Effector CD8-positive, alpha-beta T cell (primary cell): ENCODE data around the gene RPP30.
"Not testable (repeated sequence)": the region's sequence is repeated elsewhere in the genome, so short reads cannot be mapped to it uniquely, and the experiment has no call there.

ENCODE experiments used
- DNase-seq: peaks from one replicate; lab custom pipeline; 2025; lab: John Stamatoyannopoulos, UW

The RPP30 gene

DNA sequence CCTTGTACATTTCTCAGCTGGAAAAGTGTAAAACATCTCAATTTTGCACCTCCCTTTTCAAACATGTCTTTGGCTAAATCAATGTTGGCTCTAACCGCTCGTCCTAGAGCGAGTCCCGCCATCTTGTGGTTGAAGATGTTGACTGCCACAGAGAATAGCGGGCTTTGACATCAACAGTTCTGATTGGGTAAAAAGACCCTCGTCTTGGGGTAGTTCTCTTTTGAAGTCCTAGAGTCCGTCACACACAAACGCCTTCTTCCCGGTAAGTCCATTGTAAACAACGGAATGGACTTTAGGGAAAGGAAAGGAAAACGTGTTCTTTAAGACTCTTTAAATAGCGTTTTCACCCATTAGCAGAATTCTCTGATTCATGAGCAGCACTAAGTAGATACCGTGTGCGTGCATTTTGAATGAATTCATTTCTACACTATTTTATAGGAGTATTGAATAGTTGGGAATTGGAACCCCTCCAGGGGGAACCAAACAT is 452 bp upstream of the RPP30 start:
- peak; percentile 1 for DNase-seq

DNA sequence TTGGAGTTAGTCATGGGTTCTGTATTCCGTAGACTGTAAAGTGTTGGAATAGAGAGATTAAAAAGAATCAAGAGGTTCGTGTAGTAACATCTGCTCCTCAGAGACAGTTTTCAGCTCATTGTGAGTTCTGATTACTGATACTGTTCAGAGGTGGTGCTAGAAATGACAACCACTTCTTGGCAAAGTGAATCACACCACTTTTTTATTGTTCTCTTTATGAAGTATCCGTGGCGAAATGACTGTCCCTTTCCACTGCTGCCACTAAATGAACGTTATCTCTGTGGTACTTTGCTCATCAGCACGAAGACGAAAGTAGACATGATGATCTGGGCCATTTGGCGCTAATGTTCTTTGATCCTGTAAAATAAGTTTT is 860 bp downstream of the RPP30 start:
- DNase-seq, result no peak

DNA sequence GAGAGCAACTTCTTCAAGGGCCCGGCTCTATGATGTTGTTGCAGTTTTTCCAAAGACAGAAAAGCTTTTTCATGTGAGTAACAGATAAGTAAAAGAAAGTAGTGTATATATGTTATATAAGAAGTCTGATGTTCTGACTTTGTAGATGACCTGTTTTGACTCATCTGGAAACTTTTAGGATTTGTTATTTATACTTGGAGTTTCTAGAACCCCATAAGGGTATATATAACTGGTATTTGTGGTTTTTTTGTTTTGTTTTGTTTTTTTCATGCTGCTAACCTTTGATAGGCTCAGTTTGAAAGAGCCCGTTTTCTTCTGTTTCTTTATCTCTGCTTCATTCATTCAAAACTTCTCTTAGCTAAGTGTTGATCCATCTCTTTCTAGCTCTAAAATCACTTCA is 7.3 kb downstream of the RPP30 start:
- no peak for DNase-seq

DNA sequence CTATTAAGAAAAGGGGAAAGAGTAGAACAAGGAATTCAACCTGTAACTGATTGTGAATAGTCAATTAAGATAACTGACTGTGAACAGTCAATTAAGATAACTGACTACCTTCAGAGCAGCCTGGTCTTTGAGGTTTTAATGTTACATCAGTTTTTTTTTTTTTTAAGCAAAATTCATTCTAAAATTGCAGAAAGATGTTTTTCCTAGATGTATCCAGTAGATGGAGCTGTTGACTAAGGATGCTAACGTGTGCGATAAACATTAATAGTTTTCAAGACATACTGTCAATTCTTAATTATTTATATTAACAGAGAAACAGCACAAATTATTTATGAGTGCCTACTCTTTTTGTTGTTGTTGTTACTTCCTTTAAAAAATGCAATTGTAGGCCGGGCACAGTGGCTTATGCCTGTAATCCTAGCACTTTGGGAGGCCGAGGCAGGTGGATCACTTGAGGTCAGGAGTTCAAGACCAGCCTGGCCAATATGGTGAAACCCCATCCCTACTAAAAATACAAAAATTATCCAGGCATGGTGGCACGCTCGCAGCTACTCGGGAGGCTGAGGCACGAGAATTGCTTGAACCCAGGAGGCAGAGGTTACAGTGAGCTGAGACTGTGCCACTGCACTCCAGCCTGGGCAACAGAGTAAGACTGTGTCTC is 8.4 kb downstream of the RPP30 start:
- not testable (repeated sequence) for DNase-seq

DNA sequence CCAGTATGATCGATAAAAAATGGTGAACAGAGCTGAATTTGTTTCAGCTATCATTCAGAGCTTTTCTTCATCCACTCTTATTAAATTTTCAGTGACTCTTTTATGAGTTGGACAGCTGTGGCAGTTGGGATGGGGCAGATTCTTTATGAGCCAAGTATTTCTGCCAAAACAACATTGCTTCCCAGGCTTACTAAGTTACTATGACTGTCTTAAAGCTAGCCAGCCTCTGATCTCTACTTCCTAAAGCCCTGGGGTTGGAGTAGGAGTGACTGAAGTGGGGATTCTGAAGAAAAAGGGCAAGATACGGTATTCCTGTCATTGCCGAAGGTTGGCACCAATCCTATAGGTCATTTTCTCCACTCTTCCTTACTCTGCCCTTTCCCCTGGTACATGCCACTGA is 12.7 kb downstream of the RPP30 start:
- DNase-seq, result no peak

DNA sequence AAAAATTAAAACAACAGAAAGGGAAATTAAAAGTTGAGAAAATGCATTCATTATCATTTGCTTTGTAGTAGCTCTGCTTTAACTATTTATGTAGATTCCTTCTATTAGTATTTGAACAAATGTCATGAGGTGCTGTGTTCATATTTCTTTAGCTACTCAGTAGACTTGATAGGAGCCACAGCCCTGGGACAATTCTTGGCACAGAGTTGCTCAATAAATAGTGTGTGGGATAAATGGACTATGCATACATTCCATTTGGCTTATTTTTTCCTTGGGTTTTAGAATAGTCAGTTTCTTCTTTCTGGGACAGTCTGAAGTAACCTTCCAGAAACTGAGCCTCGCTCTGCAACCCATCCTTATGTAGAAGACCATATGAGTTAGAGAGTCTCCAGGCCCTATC is 13.4 kb downstream of the RPP30 start:
- DNase-seq, result no peak

DNA sequence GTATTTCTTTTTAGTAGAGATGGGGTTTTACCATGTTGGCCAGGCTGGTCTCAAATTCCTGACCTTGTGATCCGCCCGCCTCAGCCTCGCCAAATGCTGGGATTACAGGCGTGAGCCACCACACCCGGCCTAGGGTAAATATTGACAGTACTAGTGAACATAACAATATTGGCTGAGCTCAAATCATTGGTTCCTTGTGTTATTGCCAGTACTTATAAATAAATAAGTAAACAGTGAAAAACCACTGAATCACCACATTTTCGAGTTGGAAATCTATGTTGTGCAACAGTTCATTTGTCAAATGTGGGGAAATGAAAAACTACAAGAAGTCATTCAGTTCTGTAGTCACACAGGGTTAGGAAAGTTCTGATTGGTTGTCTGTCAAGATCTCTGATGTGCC is 15.8 kb downstream of the RPP30 start:
- DNase-seq, result no peak

DNA sequence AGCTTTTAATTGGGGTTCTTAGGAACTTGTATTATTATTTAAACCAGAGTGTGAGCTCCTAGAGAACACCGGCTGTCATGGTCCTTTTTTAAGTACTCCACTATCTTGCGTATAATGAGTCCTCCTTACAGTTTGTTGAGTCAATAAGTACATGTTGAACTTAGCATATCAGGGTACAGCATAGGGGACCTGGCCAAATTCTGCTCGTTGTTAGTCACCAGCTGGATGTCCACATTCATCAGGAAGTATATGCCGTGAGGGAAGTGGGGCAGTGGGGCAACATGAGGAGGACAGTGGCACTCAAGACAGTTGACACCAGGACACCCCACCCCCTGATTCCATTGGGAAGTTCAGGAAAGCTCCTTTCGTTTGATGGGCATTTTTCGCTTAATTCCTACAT is 16.6 kb downstream of the RPP30 start:
- DNase-seq, result no peak

DNA sequence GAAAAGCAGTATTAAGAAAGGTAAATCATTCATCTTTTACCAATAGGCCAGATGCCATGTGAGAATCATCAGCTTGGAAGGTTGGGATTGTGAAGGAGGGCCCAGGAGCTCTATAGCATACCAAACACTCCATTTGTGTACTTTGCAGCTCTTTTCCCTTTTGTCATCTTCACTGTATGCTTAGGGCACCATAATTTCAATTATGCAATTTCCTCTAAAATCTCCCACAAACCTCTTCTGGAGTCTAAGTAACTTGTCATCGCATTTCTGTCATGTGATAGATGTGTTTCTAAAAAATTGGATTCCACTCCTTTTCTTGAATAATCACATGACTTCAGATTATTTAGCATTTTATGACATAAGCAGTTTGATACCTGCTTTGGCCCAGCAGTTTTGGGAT is 17.9 kb downstream of the RPP30 start:
- DNase-seq, result no peak

DNA sequence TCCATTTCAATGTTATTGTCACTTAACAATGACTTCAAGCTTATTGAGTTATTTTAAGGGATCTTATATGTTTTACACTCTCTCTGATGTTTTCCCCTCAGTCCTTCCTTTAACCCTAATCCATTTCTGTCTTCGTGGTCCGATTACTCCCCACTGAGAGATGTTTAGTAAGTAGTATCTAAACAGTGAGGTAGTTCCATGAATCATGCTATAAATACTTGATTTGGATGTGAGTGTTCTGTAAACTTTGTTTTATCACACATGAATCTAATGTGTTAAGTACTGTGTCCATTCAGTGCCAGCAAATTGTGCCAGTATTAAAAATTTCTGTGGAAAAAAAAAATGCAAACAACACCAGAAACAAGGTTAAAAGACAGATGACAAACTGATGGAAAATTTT is 18.6 kb downstream of the RPP30 start:
- no peak for DNase-seq

DNA sequence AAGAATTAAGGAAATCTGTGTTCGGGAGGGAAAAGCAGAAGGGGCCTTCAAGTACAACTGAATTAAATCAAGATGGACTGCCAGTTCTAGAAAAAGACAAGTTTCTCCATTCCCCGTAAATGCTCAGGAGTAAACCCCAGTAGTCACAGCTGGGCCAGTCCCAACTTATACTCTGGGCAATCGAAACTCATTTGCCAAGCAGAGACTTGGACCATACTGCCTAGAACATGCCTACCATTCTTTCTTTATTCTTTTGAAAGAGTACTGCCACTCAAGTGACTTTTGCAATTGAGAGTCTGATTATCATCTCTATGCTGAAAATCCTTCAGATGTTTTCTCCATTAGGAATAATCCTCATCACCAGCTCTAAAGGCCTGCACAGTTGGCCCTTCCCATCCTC is 21.4 kb downstream of the RPP30 start:
- DNase-seq, result no peak

DNA sequence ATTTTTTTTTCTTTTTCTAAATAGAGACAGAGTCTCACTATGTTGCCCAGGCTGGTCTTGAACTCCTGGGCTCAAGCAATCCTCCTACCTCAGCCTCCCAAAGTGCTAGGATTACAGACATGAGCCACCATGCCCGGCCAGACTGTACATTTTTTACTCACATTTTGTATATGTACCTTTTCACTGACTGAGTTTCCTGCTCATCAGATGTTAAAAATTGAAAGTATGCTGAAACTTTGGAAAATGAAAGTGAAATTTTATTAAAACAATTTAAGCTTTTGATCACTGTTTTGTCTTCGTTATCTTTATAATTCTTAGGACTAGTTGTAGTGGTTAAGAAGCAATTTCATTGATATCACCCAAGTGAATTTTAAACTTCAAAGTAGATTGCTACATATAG is 25.1 kb downstream of the RPP30 start:
- not testable (repeated sequence) for DNase-seq

DNA sequence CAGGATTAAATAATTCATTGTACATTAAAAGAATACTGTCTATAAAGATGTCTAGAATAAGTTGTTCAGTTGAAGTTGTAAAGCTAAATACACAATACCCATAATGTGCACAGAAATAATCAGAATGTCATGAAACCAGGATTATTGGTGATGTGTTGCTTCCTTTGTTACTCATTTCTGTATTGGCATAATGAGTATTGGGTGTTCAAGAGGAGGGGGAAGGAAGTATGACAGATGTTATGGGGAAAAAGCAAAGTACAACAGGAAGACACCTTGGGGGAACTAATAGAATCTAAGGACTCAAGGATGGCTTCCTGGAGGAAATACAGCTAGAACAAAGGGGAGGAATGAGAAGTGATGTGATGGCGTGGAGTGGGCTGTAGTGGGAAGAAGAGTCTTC is 34.2 kb downstream of the RPP30 start:
- DNase-seq, result no peak

DNA sequence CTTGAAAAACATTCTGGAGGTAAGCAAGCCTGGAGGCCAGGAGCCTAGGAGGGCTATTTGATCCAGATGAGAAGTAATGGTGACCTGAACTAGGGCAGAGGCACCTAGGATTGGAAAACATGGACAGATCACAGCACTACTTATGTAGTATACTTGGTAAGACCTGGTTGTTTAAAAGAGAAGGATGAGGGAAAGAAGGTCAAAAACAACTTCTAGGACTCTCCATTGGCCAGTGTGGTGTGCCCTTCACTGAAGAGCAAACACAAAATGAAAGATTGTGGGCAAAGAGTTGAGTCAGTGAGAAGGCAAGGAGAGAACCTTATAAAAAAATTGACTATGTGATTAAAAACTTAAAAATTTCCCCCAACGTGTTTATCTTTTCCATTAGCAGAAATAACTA is 34.8 kb downstream of the RPP30 start:
- DNase-seq, result no peak

DNA sequence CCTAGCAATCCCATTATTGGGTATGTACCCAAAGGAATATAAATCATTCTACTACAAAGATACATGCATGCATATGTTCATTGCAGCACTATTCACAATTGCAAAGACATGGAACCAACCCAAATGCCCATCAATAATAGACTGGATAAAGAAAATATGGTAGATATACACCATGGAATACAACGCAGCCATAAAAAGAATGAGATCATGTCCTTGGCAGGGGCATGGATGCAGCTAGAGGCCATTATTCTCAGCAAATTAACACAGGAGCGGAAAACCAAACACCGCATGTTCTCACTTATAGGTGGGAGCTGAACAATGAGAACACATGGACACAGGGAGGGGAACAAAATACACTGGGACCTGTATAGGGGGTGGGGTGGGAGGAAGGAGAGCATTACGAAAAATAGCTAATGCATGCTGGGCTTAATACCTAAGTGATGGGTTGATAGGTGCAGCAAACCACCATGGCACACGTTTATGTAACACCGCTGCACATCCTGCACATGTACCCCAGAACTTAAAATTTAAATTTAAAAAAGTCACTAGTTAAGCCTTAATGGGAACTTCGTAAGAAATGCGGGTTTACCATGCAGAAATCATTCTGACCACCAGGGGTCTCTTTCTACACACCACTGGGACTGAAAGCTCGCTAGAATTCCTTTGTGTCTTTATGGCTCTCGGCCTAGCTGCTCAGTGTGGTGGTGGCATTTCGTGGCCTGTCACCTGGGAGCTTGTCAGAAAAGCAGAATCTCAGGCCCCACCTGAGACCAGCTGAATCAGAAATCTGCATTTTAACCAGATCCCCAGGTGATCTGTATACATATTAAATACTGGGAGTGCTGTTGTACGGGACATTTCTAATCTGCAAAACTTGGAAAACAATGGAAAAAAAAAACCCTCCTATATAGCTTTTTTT is 39.6 kb downstream of the RPP30 start:
- peak; percentile 16 for DNase-seq

DNA sequence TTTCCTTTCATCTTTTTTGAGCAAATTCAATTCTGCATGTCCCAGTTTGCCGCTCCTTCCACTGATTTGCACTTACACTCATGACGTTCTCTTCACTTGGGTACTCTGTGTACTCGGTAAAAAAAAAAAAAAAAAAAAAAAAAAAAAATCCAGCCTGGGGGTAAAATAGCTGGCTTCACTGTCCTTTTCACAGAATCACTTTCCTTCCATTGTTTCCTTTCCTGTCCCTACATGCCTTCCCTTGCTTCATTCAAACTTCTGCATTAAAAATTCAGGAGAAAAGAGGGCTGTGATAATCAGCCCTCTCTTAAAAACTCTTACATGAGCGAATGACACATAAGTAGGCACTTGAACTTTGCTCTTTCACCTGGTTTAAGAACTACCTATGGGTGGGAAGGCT is 40.4 kb downstream of the RPP30 start:
- no peak for DNase-seq

DNA sequence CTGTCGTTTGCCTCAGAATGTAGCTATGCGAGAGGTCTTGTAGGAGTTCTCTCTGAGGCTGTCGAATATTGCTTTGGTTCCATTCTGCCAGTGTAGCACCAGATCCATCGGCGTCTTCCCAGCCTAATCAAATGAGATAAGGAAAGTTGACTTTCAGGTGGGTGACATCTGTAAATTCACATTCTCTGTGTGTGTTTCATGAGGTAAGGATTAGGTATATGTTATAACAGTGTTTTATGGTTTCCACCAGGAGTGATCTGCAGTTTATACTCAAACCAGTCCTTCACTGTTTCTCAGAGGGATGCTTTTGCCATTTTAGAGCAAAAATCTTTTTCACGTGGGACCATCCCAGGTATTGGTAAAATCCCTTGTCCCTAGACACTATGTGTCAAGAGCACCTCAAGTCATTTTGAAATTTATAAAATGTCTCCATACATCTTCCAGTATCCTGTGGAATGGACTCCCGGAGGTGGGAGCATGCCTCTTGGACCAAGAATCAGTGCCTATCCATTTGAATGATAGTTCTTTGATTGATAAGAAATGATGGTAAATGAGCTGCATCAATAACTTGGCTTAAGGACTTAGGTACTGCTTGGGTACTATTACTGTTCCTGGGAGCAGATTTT is 41.2 kb downstream of the RPP30 start:
- DNase-seq, result no peak

DNA sequence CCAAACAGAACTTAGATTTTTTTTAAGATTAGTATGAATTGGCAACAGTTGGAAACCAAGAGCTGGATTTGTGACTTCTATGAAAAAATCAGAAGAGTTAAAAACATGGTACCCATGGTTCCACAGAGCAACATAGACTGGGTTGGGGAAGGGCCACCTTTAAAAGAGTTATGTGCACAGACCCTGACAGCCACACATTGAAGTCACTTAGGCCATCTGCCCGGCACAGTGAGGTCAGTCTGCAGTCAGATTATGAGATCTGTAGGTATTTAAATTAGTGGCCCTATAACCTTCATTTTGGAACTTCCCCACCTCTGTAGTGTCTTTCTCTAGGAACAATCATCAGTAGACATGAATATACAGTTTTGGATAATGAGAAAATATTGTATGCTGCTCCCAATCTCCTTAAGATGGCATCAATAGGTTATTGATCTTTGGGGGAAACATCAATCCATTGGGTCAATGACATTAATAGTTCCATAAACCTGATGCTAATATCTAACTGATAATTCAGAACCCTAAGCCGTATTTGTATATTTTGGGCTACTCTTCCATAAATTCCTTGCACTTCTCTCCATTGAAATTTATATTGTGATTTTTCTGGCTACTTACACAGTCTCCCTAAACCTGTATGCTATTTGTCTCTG is 42.1 kb downstream of the RPP30 start:
- DNase-seq, result no peak

DNA sequence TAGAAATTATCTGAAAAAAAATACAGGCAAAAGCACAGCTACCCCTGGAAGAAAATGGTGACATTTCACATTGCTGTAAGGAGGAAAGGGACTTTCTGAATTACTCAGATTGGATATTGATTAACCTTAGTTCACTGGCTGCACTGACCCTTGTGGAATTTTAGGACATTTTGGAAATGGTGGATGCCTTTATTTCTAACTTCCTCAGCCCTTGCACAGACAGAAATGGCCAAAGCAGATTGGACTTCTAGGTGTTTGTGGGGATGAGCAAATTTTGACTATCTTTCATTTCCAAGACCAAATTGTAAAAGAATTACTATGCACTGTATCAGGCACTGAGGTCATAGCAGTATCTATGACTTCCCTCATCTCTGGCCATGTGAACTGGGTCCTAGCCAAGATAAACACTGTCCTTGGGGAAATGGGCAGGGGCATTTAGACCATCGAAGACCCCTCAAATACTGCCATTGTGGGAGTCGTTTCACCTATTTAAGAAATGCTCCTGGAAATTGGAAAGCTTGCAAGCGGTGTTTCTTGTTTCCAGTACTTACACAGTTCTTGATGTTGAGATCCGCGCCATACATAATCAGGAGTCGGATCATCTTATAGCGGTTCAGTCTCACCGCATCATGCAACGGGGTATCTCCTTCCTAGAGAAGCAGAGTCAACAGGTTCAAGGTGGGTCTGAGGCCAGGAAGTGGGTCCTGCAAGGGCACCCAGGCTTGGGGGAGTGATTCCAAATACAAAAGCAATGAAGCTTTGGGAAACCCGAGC is 43.4 kb downstream of the RPP30 start:
- no peak for DNase-seq

DNA sequence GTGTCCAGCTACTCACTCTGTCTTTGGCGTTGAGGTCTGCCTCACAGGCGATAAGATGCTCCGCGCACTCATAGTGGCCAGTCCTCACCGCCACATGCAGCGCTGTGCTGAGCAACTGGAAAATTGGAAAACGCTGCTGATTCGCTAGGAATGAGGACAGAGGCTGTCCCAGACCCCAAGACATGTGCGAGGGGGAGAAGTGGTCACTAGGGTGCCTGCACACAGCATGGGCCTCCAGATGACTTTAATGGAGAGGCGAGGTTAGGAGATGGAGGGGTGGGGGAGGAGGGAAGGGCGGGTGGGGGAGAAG is 43.9 kb downstream of the RPP30 start:
- DNase-seq, result no peak

DNA sequence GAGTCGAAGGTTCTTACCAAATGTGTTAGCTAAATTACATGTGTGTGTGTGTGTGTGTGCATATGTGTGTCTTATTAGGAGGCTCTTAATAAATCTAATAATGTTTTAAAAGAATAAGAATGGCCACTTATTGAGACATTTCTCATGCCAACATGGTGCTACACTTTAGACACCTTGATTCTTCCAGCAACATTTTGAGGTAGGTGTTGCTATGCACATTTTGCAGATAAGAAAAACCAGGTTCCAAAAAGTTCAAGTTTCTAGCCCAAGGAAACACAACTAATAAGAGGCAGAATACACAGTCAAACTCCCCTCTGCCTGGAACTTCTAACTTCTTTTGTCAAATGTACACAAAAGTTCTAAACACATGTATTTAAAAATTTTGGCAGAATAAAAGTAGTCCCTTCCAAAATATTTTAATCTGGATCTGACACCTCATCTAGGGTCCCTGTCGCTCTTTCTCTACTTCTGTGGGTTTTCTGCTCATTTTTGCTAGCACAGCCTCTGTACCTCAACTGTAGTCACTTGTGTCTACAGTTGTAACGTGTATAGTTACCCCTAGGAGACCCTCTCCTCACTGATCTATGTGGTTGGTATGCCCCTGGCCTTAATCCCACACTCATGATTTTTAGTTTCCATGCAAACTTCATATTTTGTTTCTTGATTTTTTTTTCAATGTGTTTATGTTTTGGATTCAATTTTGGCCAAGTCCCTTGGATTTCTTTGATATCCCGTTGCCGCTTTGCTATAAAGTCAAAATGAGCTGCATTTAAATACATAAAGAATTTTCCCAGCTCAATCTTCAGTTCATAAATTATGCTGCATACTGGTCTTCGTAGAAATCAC is 44.8 kb downstream of the RPP30 start:
- no peak for DNase-seq
